GM19324 (cell line): ENCODE measurements around the gene DBF4B.

Source experiments
- ATAC-seq: cut with Tn5 transposase; IDR thresholded peaks from one replicate; pipeline ENCODE4 v1.9.1; 2021; ENCODE audit warnings: mild to moderate bottlenecking, moderate library complexity; ENCODE audit not compliant: unreplicated experiment, low FRiP score

The DBF4B gene

DNA sequence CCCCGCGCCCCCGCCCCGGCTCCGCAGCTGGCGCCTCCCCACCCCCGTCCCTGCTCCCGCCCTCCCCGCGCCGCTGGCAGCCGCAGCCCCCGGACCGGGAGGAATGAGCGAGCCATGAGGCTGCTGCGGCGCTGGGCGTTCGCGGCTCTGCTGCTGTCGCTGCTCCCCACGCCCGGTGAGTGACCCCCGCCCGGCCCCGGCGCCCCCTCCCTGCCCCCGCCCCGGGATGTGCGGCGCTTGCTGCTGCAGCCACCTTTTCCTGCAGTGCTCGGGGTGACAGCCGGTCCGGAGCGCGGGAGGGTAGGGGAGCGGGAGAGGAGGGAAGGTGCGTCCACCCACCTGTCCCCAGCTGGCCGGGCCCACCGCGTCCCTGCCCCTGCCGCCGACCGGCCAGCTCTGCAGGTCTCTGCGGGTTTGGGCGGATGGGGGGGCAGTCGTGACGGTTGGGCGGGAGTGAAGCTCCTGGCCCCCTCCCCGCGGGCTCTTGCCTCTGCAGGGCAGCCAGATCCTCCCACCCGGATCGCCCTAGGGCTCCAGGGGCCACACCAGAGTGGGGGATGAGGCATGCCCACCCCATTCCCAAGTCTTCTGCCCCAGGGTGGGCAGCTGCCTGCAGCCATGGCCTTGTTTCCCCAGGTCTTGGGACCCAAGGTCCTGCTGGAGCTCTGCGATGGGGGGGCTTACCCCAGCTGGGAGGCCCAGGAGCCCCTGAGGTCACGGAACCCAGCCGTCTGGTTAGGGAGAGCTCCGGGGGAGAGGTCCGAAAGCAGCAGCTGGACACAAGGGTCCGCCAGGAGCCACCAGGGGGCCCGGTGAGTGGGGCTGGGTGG, 50.8 kb downstream of the DBF4B start:
- no peak for ATAC-seq

- no peak for ATAC-seq
These were observed 51.4 kb downstream of the DBF4B start for GRCh38 chr17:44759916-44760243.

- no peak for ATAC-seq
These were observed 52.2 kb downstream of the DBF4B start for GRCh38 chr17:44760474-44761308.

DNA sequence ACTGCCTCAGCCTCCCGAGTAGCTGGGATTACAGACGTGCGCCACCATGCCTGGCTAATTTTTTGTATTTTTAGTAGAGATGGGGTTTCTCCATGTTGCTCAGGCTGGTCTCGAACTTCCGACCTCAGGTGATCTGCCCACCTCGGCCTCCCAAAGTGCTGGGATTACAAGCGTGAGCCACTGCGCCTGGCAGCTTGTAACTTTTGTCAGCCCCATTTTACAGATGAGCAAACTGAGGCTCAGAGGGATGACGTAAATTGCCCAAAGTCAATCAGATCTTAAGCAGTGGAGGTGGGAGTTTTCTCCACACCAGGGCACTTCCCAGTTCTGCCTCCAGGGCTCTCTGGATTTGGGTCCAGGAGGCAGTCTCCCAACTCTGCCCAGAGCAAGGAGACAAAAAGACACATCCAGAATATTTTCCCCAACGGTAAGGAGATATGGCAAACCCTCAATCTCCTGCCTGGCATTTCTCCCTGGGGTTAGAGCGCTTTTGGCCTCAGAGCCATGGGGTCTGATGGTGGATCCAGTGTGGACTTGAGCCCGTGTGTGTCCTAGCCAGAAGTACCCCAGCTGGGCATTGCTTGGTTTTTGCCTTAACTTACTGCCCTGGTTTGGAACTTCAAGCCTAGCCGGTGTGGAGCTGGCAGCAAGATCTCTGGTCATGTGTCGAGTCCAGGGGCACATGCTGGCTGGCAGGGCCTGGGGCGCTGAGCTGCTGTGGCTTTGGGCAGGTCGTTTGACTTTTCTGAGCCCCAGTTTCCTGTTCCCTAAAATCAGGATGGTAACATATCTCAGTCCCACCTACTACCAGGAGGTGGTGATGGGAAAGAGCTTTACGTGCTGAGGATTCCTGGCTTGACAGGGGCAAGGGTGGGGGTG, 53.7 kb downstream of the DBF4B start:
- ATAC-seq: no peak

DNA sequence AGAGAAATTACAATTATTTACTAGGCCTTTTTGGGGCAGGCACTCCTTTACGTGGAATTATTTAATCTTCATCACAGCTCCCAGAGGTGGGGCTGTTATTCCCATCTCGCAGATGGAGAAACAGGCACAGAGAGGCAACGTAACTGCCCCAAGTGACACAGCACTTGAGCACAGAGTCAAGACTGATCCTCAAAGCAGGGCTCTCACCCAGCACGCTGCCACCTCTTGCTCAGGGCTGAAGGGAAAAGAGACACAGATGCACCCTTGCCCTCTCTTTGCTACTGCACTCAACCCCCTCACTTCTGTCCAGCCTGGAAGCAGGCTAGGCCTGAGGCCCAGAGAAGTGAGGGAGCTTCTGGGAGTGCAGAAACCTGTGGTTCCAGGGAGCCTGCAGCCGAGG, 54.7 kb downstream of the DBF4B start:
- ATAC-seq: no peak

DNA sequence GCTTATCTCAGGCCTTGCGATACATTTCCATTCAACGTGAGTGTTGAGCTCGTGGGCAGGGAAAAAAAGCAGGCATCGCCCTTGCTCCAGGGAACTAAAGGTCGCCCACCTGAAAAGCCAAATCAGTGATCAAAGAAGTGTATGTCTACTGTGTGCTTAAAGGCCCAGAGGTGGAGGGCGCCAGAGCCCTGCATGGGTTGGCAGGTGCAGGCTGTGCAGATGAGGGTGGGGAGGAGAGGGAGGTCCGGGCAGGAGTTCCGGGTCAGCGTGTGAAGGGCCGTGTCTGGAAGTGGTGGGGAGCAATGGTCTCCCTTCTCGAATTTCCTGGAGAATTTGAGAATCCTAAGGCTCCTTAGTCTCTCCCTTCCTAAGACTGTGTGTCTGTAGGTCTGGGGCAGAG, 57.5 kb downstream of the DBF4B start:
- ATAC-seq: no peak

DNA sequence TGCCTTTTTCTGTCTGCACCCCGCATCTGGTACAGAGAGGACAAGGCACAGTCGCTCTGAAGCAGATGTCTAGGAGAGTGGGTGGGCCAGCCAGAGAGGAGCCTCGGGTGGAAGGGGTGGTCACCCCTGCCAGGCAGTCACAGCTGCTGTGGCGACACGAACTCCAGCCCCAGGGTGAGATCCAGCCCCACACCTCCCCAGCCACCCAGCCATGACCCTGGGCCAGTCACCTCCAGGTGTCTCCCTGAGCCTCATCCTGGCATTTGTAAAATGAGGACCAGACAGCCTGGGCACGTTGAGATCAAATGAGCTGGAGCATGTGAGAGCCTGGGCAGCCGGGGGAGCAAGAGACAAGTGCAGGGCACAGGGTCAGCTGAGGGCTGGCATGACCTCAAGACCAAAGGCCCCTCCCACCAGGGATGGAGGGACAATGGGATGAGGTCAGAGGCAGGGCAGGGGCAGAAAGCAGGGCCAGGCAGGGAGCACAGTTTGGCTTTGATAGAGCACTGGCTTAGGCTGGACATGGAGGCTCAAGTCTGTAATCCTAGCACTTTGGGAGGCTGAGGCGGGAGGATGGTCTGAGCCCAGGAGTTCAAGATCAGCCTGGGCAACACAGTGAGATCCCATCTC, 58.1 kb downstream of the DBF4B start:
- ATAC-seq: no peak

- ATAC-seq: no peak
These were observed 59.0 kb downstream of the DBF4B start for GRCh38 chr17:44767493-44767892.

- ATAC-seq: no peak
These were observed 60.2 kb downstream of the DBF4B start for GRCh38 chr17:44768505-44769142.

GRCh38 chr17:44769230-44769629, 60.8 kb downstream of the DBF4B start:
- no peak for ATAC-seq

DNA sequence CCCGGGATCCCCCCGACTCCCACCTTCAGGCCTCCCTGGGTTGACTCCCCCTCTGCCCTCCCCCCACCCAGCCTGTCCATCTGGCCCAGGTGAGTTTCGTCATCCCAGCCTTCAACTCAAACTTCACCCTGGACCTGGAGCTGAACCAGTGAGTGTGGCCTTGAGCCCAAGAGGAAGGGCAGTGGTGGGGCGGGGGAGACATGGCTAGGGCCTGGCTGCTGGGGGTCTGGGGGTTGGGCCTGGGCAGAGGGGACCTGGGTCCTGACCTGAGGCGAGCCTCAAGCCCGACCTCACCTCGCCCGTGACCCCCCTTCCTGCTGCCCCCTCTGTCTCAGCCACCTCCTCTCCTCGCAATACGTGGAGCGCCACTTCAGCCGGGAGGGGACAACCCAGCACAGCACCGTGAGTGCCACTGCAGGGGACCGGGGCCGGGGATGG, 61.2 kb downstream of the DBF4B start:
- no peak for ATAC-seq

DNA sequence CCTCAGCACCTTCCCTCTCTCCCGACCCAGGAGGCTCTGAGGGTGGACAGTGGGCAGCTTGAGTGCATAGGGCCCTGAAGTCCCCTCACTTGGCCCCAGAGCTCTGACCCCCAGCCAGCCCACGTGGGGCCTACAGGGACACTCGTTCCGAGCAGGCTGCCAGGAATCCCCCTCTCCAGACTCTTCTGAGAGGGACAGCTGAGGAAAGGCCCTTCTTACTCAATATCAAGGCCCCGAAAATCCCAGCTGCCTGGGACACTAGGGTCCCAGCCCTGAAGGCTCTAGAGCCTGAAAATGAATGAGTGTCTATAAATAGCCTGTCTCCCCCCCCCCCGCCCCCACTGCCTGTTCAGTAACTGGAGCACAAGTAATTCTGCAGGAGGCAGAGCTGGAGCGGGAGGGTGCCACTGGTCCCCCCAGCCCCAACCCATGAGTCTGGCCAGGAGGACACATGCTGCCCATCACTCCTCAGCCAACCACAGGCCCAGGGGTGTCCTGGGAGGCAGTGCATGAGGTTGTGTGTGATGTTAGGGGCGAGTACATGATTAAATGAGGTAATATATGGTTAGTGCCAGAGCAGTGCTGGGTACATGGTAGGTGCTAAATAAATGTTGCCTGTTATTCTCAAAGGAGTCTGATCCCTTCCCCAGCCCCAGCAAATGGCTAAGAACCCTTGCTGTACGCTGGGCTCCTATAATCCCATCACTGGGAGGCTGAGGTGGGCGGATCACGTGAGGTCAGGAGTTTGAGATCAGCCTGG, 61.9 kb downstream of the DBF4B start:
- ATAC-seq: no peak

DNA sequence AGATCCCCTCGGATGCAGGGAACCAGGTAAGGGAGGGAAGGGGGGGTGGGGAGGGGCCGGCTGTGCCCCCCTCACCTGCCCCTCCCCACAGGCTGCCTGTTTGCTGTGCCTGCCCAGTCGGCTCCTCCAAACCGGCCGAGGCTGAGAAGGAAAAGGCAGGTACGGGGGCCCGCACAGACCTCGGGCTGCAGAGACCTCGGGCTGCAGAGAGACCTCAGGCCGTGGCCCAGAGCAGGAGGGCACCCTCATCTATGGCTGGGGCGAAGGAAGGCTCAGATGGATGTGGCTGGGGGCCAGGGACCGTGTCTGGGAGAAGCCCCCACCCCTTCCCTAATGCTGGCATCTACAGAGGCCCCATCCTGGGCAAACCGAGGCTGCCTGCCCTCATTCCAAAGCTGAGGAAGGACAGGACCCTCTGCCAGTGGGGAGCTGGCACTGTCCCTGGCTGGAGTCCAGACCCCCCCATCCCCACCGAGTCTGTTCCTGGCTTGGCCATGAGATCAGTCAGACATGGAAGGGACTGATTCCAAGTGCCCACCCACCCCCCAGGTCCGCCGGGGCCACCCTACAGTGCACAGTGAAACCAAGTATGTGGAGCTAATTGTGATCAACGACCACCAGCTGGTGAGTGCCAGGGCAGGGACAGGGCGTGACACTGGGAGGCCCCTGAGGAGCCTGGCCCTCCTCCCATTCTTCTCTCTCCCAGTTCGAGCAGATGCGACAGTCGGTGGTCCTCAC, 64.0 kb downstream of the DBF4B start:
- no peak for ATAC-seq

GRCh38 chr17:44773140-44773539, 64.7 kb downstream of the DBF4B start:
- no peak for ATAC-seq

- ATAC-seq: peak; percentile 22
These were observed 66.0 kb downstream of the DBF4B start for GRCh38 chr17:44774271-44775135.

DNA sequence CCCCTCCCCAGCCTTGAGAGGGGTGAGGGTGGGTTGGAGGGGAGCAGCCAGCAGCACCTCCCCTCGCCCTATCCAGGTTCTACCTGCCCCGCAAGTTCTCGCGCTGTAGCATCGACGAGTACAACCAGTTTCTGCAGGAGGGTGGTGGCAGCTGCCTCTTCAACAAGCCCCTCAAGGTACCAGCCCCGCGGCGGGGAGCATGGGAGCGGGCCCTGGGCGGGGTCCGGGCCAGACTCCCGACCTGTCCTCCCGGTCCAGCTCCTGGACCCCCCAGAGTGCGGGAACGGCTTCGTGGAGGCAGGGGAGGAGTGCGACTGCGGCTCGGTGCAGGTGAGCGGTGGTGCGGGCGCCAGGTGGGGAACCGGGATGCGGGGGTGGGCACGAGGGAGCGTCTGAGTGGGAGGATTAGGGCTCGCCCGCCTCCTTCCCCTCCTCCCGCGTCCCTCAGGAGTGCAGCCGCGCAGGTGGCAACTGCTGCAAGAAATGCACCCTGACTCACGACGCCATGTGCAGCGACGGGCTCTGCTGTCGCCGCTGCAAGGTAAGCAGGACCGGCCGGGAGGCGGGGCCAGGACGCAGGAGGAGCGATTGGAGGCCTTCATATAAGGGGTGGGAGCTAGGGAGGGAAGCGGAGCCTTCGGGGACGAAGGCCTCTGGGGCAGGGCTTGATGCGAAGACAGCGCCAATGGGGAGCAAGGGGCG, 66.8 kb downstream of the DBF4B start:
- ATAC-seq: peak; percentile 87
